Fibroblast of skin of scalp (primary cell): ENCODE results near the gene B4GALT2.
A peak's percentile ranks its signal among the peaks of the same experiment; 100 is the strongest.

Experiments used
- DNase-seq: peaks from one replicate; pipeline ENCODE4 v3.0.0-alpha.2; 2013

The B4GALT2 gene

DNA sequence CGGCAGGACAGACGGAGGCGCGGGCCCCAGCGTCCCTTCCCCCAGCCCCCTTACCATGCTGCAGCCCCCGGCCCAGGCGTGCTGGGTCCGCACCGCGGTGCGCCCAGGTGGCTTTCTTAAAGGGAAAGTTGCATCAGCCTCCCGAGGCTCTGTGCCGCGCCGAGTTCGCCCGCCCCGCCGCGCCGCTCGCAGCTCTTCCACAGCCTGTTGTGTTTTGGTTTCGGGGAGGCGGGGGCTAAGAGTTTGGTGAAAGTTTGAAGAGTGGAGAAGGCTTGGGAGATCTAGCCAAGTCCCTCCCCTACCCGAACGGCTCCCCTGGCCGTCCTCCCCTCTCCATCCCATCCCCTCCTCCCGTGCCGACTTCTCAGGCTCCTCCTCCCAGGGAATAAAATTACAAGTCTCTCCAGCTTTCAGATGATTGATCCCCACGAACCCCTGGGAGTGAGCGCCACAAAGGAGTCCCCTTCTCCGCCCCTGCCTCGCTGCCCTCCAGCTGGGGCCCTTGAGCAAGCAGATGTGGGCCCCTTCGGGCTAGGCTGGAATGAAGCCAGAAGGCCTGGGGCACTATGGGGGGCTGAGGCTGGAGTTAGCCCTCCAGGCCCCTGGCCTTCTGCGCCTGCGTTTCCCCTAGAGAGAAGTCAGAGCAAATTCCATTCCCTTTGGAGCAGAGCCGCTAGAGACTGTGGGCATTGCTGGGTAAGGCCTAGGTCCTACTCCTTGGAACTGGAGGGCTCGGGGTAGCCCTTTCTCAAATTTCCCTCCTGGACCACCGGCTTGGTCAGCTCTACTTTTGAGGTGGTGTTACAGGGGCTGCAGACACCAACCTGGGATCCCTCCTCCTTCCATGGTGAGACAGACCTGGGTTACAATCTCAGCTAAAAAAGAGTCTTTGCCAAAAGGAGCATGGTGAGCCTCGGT, 52.5 kb downstream of the B4GALT2 start, which contains the start of gene SLC6A9:
Gene SLC6A9, minus strand, starts transcription at position 211 of the 918 bp plus-strand sequence. CDS start 7,185 bp downstream, outside the sequence.
- peak; percentile 92 for DNase-seq

DNA sequence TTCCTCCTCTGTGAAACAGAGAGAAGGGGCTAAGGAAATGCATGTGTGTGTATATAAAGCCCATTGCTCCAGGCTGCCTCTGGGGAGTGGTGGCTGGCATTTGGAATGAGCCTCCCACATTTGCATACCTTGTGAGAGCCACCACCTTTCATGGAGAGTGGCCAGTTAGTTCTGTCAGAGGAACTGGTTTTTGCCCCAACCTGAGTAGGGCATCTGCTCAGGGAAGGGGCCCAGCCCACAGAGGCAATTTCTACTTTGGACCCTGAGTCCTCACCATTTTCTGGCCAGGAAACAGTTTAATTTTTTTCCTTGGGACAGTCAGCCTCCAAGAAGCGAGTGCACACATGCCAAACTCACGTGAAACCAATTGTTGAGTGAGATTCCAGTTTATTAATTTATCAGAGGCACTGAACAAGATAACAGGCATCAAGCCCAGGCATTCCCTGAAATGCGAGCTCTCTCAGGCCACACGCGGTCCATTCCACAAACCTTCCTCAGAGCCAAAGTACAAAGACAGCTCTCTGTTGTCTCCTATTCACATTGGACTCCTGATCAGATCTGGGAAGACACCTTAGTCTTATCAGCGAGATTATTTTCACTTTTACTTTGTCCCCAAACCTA, 53.3 kb downstream of the B4GALT2 start:
- DNase-seq = no peak

DNA sequence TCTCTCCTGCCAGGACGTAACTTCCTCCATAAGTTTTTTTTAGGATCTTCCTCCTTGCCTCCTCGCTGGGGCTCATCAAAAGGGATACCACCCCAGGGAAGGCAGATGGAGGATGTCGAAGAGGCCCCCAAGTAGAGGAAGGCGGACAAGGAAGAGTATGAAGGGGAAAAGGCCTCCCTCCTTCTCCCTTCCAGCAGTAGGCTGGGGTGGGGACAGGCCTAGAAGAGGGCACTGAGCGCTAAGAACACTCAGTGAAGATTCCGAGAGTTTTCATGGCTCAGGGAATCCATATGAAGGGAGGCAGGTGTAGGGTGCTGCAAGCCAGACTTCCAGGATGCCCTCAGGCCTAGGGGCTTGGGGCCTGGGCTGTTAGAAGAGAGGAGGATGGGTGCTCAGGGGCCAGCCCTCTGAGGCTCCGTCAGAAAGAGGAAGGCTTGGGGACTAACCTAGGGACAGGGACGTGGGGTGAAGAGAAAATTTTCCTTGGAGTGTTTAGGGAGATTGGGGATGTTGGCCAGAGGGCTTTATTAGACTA, 54.1 kb downstream of the B4GALT2 start:
- DNase-seq = no peak

DNA sequence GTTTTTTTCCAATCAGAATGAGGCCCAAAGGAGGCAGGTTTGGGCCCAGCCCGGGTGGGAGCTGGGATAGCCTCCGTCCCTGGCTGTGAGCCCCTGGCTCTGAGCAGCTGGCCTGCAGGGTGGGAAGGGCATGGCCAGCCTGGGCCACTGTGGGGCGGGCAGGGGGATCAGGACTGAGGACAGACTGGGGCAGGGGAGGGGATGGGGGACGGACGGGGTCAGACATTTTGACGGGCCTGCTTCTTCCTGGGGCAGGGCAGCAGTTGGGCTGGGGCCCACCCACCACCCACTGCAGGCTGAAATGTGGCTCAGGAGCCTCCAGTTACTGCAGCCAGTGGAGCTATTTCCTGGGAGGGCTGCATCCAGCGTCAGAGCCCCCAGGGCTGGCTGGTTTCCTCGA, 54.7 kb downstream of the B4GALT2 start:
- DNase-seq = no peak

GRCh38 chr1:44034423-44034822, 55.4 kb downstream of the B4GALT2 start:
- no peak for DNase-seq

DNA sequence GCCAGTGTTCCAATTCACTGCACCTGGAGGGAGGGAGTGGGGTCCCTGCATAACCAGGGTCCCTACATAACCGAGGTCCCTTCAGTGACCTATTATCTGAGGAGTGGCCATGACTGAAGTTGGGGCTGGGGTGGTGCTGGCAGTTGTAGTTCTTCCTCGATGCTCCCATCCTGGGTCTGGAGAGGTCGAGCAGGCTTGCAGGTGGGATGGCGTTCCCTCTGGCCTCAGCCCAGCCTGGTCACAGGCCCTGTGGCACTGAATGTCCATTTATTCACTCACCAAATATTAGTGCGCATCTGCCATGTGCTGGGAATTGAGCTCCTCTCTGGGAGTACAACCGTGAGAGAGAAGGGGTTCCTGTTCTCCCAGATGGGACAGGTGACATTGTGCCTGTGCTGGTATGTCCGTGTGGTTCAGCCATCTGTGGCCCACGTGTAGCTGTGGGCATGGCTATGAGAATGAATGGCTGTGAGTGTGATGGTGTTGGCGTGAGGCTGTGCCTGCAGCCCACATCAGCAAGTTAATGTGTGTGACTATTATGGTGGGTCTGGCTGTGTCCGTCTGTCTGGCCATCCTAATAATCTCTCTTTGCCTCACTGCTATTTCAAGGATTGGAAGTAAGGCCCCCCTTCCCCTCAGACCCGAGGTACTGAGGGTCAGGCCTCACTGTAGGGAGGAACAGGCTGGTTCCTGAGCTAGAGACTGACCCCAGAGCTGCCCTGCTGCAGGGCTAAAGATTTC, 56.1 kb downstream of the B4GALT2 start:
- DNase-seq = no peak

GRCh38 chr1:44035726-44036408, 56.9 kb downstream of the B4GALT2 start:
- no peak for DNase-seq

DNA sequence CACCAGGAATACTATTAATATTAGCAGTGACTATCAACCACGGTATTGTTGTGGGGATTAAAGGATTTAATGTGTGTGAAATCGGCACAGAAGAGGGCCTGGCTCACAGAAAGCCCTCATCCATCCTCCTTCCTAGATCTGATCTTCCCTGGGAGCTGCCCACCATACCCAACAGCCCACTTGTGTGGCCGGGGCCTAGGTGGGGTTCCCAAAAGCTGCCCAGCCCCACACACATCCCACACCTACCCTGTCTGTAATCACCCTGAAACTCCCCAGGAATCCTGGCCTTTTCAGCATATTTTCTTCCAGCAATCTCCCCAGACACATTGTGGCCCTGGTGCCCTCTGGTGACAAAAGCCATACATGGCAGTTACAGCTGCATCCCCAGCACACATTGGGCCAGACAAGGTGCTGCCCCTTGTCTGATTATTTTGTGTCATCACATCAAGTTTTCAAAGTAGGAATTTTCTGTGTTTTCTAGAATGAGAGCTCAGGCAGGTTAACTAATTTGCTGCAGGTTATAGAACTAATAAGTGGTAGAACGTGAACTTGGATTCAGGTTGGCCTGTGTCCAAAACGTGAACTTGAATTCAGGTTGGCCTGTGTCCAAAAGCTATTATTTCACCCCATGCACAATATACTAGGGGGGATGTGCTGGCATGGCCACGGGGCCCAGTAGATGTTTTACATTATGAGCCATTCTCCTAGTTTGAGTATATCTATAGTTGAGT, 57.6 kb downstream of the B4GALT2 start:
- peak; percentile 77 for DNase-seq

DNA sequence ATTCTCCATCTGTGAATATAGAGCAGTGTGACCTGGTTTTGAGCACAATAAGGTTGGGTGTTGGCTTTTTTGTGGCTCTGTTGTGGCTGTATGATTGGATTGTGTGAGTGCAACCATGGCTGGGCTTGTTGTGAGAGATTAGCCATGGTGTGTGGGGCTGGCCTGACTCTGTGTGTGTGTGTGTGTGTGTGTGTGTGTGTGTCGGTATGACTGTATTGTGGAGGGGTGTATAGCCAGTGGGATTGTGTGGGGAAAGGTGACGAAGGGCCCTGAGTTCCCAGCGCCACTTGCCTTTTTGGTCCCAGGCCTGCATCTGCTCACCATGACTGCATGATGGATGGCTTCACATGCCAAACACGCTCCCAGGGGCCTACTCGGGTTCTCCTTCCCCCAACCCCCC, 58.1 kb downstream of the B4GALT2 start:
- peak; percentile 50 for DNase-seq

GRCh38 chr1:44038876-44039657, 60.1 kb downstream of the B4GALT2 start:
- DNase-seq = peak; percentile 61

GRCh38 chr1:44040418-44040817, 61.4 kb downstream of the B4GALT2 start:
- no peak for DNase-seq
